GM20431 (cell line): ENCODE measurements around the gene TLCD3B.

ENCODE experiments used
- in situ Hi-C: fragments of 300-500 bp; cut with MseI, MboI; formaldehyde crosslinking; loops from one replicate; pipeline ENCODE4 v1.15.0; 2020; ENCODE audit warnings: low sequenced_read_pairs; ENCODE audit not compliant: unreplicated experiment

TLCD3B gene

GRCh38 chr16:30030841-30031413 is at the start of gene TLCD3B:
TLCD3B (minus strand) TSS chr16:30031271; CDS start chr16:30030527, 744 bp downstream.
- in situ Hi-C loops, result no loop called here

- in situ Hi-C loops, result no loop called here
These were observed 48.4 kb upstream of the TLCD3B start for GRCh38 chr16:30079480-30079879.

DNA sequence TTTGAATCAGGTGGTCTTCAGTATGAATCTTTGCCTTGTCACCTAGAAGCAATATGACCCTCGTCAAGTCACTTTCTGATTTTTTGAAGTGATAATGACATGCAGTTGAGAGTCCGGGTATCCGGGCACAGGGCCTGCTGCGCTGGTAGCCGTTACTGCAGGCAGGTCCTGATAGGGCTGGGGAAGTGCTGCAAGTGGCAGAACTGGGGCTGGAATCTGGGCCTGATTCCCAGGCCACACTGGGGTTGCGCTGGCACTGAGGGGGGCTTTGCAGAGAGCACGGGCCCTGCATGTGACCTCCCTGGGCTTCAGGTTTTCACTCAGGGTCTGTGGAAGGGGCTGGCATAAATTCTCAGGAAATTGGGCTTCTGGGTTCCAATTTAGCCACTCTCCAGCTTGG is 47.7 kb upstream of the TLCD3B start:
- in situ Hi-C loops, result no loop called here

GRCh38 chr16:30077656-30078055 is 46.6 kb upstream of the TLCD3B start:
- in situ Hi-C loops, result no loop called here

DNA sequence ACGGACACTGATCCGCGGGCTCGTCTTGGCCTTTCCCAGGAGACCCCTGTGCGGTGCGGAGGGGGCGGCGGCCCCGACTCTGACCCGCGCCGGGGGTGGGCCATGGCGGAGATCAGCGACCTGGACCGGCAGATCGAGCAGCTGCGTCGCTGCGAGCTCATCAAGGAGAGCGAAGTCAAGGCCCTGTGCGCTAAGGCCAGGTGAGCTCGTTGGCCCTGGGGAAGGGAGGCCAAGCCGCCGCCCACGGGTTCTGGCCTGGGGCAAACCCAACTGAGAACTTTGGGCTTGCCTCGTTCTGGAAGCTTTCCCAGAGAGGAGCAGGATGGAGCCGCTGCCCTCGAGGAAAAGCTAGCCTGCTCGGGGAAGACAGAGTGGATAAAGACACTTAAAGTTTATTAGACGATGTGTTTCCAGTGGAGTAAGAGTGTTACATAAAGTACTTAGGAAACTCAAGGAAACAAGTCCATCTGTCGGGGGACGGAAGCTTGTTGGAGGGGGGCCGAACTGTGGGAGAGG is 45.3 kb upstream of the TLCD3B start:
- in situ Hi-C loops, result no loop called here

DNA sequence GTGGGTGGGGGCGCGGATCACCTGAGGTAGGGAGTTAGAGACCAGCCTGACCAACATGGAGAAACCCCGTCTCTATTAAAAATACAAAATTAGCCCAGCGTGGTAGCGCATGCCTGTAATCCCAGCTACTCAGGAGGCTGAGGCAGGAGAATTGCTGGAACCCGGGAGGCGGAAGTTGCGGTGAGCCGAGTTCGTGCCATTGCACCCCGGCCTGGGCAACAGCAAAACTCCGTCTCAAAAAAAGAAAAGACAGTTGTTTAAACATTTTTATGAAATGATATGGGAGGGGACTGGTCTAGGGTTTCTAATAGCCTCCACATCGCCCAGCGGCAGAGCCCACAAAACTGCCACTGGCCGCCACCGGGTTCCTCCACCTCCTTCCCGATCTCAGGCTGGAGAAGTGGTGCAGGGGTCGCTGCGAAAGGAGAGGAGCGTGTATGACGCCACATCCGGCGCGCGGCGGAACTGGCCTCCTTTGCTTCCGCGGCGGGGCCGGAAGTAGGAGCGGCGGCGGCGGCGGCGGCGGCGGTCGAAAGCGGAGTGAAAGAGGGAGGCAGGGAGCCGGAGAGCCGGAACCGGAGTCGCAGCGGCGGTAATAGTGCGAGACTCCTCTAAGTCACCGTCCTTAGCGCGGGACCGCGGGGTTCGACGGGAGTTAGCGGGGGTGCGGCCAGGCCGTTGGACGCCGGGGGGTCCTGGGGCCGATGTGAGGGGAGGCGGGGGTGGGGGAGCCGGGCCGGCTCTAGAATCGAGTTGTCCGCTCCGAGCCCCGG is 44.6 kb upstream of the TLCD3B start, which contains the start of gene PPP4C:
PPP4C (plus strand) TSS at position 492 of the 773 bp plus-strand sequence. CDS start 384 bp downstream, outside the sequence.
- in situ Hi-C loops, result no loop called here

DNA sequence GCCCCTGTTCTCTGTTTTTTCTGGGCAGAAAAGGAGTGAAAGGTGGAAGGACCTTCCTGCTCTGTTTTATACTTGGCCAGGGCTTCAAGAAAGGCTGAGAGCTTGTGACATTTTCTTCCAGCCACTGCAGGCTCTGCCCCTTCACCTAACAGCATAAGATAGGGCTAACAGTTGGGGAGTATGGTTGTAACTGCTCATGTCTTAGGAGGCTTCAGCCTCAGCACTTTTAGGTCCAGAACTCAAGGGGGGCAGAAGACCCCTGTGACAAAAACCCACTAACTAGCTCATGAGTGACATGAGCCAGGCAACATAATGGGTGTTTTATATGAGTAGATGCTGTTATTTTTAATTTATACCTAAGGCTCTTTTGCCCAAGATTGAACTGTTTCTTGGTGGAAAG is 39.4 kb upstream of the TLCD3B start:
- in situ Hi-C loops, result no loop called here

DNA sequence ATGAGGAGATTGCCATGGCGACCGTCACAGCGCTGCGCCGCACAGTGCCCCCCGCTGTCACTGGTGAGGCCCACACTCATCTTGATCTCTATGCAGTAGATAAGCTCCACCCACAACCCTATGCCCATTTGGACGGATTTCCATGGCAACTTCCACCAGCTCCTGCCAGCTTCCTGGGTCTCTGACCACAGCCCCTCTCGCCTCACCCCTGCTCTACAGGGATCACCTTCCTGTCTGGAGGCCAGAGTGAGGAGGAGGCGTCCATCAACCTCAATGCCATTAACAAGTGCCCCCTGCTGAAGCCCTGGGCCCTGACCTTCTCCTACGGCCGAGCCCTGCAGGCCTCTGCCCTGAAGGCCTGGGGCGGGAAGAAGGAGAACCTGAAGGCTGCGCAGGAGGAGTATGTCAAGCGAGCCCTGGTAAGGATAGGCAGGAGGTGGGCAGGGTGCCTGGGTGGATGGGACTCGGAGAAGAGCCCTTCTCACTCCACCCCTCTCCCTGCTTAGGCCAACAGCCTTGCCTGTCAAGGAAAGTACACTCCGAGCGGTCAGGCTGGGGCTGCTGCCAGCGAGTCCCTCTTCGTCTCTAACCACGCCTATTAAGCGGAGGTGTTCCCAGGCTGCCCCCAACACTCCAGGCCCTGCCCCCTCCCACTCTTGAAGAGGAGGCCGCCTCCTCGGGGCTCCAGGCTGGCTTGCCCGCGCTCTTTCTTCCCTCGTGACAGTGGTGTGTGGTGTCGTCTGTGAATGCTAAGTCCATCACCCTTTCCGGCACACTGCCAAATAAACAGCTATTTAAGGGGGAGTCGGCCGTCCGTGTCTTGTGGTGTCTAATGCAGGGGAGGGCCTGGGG is 38.8 kb upstream of the TLCD3B start:
- in situ Hi-C loops, result no loop called here

- in situ Hi-C loops, result no loop called here
These were observed 37.9 kb upstream of the TLCD3B start for GRCh38 chr16:30068750-30069610.

- in situ Hi-C loops, result no loop called here
These were observed 37.3 kb upstream of the TLCD3B start for GRCh38 chr16:30068333-30068732.

GRCh38 chr16:30067584-30067916 is 36.5 kb upstream of the TLCD3B start:
- in situ Hi-C loops, result no loop called here

GRCh38 chr16:30066761-30067583 is 35.9 kb upstream of the TLCD3B start:
- in situ Hi-C loops, result no loop called here

GRCh38 chr16:30065943-30066760 is 35.1 kb upstream of the TLCD3B start:
- in situ Hi-C loops, result no loop called here

GRCh38 chr16:30065102-30065942 is 34.3 kb upstream of the TLCD3B start, which contains the start of gene ALDOA:
ALDOA (plus strand) TSS chr16:30065760; CDS start chr16:30066898, 1,138 bp downstream.
- in situ Hi-C loops, result no loop called here

DNA sequence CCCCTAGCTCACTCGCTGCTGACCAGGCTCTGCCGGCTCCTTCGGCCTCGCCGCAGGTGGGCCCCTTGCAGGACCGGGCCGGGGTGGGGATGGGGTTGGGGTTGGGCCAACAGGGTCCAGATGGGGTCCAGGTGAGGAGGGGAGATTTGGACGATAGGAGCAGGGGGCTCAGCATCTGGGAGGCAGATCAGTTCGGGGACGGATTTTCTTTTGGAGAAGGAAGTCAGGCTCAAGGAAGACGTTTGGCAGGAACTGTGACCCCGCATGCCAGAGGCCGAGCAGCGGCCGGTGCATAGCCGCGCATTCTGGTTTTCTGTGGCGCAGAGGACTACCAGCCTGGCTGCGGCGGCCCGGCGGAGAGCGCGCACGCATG is 33.6 kb upstream of the TLCD3B start:
- in situ Hi-C loops, result no loop called here

GRCh38 chr16:30063893-30064728 is 33.0 kb upstream of the TLCD3B start:
- in situ Hi-C loops, result no loop called here
